Stimulated activated CD4-positive, alpha-beta T cell treated with anti-CD3 and anti-CD28 coated beads, TNF-alpha, amount 100 ng/mL, for 1 hour (primary cell): ENCODE results near the gene PCGF5.
"Not testable (repeated sequence)": the region's sequence is repeated elsewhere in the genome, so short reads cannot be mapped to it uniquely, and the experiment has no call there.

Experiments
- DNase-seq, 3 donors: peaks; one replicate each; pipeline ENCODE4 v3.0.0-alpha.2; 2020; ENCODE audit warnings: low read depth in 3 of 3, low spot score in 1 of 3

The PCGF5 gene

GRCh38 chr10:91220194-91220953 is at the start of gene PCGF5:
PCGF5 (plus strand) TSS chr10:91220663; CDS start chr10:91222872, 2,209 bp downstream.
- DNase-seq = peak; percentile 80 to 93 (median 89)

- DNase-seq = no peak
Observed at GRCh38 chr10:91171485-91171884, 49.0 kb upstream of the PCGF5 start.

GRCh38 chr10:91172348-91172747 is 48.1 kb upstream of the PCGF5 start:
- DNase-seq = no peak

GRCh38 chr10:91185239-91185875 is 35.1 kb upstream of the PCGF5 start:
- DNase-seq = no peak

GRCh38 chr10:91187156-91187555 is 33.3 kb upstream of the PCGF5 start:
- no peak for DNase-seq

GRCh38 chr10:91188010-91188409 is 32.5 kb upstream of the PCGF5 start:
- DNase-seq = not testable (repeated sequence)

- DNase-seq = no peak
Observed at GRCh38 chr10:91188889-91189288, 31.6 kb upstream of the PCGF5 start.

- no peak for DNase-seq
Observed at GRCh38 chr10:91190388-91190870, 30.0 kb upstream of the PCGF5 start.

GRCh38 chr10:91190876-91191583 is 29.4 kb upstream of the PCGF5 start:
- DNase-seq = no peak

GRCh38 chr10:91191584-91191919 is 28.9 kb upstream of the PCGF5 start:
- no peak for DNase-seq

- DNase-seq = no peak
Observed at GRCh38 chr10:91194497-91195179, 25.8 kb upstream of the PCGF5 start.

GRCh38 chr10:91196268-91197048 is 24.0 kb upstream of the PCGF5 start:
- no peak for DNase-seq

GRCh38 chr10:91197127-91197526 is 23.3 kb upstream of the PCGF5 start:
- DNase-seq = no peak

GRCh38 chr10:91198781-91199180 is 21.7 kb upstream of the PCGF5 start:
- no peak for DNase-seq

GRCh38 chr10:91200314-91201212 is 19.9 kb upstream of the PCGF5 start:
- DNase-seq = no peak

- no peak for DNase-seq
Observed at GRCh38 chr10:91201213-91201996, 19.1 kb upstream of the PCGF5 start.

- DNase-seq = no peak
Observed at GRCh38 chr10:91206427-91206826, 14.0 kb upstream of the PCGF5 start.

GRCh38 chr10:91206837-91207474 is 13.5 kb upstream of the PCGF5 start:
- no peak for DNase-seq
